HepG2 (cell line): Measurements from ENCODE around the gene MRPL28. TPM values are rescaled to one million over a fixed set of nuclear protein-coding genes. Genes with fewer than 3 reads are reported as not detected.
A peak's percentile ranks its signal among the peaks of the same experiment; 100 is the strongest.

ENCODE experiments used
- CBX1 ChIP-seq: IDR thresholded peaks from one replicate; pipeline ENCODE4 v1.6.1; 2016; ENCODE audit warnings: antibody characterized with exemption, low read depth
- KAT7 ChIP-seq: IDR thresholded peaks from 2 replicates; pipeline ENCODE4 v1.6.1; 2018; ENCODE audit warnings: borderline replicate concordance, missing compliant biosample characterization
- POGK ChIP-seq: sonication (generic); formaldehyde crosslinking; conservative IDR thresholded peaks from 2 replicates; pipeline ENCODE4 v1.8.0; 2022; ENCODE audit warnings: mild to moderate bottlenecking, moderate library complexity, missing genetic modification reagents
- ZNF251 ChIP-seq: sonication (generic); formaldehyde crosslinking; IDR thresholded peaks from 2 replicates; pipeline ENCODE4 v1.9.0; 2021; ENCODE audit warnings: mild to moderate bottlenecking, missing genetic modification reagents
- ZNF264 ChIP-seq: sonication (generic); formaldehyde crosslinking; IDR thresholded peaks from 2 replicates; pipeline ENCODE4 v1.4.0; 2020; ENCODE audit warnings: missing genetic modification reagents
- ZNF784 ChIP-seq: sonication (generic); formaldehyde crosslinking; IDR thresholded peaks from 2 replicates; pipeline ENCODE4 v1.5.1; 2020; ENCODE audit warnings: missing genetic modification reagents, mild to moderate bottlenecking, borderline replicate concordance
- polyA plus RNA-seq, 8 experiments: library from polyadenylated mRNA; depleted of rRNA in 3 of 8; stranded (reverse) in 7 of 8; unstranded in 1 of 8; fragments of >200 nt; fragmentation: Illumina TruSeq in 4 of 8; extraction: Trizol in 4 of 8; gene quantifications; 2 replicates each; pipeline versions ENCODE4 v1.2.1 to v1.2.3, GENCODE V29; 2011 to 2016; ENCODE audit warnings: low read depth in 4 of 8, missing spikeins in 1 of 8, mixed read lengths in 1 of 8; ENCODE audit not compliant: insufficient read depth in 1 of 8
- total RNA-seq, 5 experiments: library from RNA; depleted of rRNA; stranded (reverse); fragments of >200 nt; fragmentation: Illumina TruSeq; extraction: Trizol; gene quantifications; 2 replicates each; pipeline ENCODE4 v1.2.3, GENCODE V29; 2016; ENCODE audit warnings: low read depth in 1 of 5
- TF ChIP-seq, protein P1 (sequence below): sonication (generic); formaldehyde crosslinking; IDR thresholded peaks from 2 replicates; pipeline ENCODE4 v1.4.0; 2020; ENCODE audit warnings: missing genetic modification reagents
- TF ChIP-seq, protein P2 (sequence below): sonication (generic); formaldehyde crosslinking; conservative IDR thresholded peaks from 2 replicates; pipeline ENCODE4 v1.4.0; 2020; ENCODE audit warnings: missing genetic modification reagents
- TF ChIP-seq, protein P3 (sequence below): sonication (generic); formaldehyde crosslinking; IDR thresholded peaks from one replicate; pipeline ENCODE4 v1.5.1; 2020; ENCODE audit warnings: mild to moderate bottlenecking, missing genetic modification reagents; ENCODE audit errors: not compliant biosample characterization
- TF ChIP-seq, protein P4 (sequence below): sonication (generic); formaldehyde crosslinking; IDR thresholded peaks from 2 replicates; pipeline ENCODE4 v1.4.0; 2020; ENCODE audit warnings: missing genetic modification reagents

The MRPL28 gene
- total and polyA plus RNA-seq, 2 of the 13 experiments (the other 11 are each of a cell fraction or from before 2014, with no cell fraction given), result 114 to 135 TPM

DNA sequence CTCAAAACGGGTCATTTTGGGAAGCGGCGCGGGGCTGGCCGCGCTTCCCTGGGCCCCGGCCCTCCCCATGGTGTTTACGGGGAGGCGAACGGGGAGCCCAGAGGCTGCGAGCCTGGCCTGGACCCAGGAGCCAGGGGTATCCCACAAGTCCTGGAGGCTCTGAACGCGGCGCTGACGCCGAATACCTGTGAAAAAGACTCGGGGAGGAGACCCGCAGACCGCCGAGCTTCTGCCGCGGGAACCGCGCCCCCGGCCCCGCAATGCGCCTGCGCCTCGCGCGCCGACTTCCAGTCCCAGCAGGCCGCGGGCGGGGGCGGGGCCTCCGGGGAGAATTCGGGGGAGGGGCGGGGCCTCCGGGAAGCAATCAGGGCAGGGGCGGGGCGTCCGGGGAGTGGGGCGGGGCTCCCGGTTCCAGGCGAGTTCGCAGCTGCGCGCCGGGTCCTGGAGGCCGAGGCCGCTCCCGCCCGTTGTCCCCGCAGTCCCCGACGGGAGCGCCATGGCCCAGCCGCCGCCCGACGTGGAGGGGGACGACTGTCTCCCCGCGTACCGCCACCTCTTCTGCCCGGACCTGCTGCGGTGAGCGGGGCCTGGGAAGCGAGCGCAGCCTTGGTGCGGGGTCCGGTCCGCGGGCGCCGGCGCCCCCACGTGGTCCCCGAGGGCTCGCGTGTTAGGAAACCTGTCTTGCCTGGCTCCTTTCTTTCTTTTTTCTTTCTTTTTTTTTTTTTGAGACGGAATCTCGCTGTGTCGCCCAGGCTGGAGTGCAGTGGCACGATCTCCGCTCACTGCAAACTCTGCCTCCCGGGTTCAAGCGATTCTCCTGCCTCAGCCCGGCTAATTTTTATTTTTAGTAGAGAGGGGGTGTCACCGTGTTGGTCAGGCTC, 31.4 kb upstream of the MRPL28 start, which contains the start of gene DECR2 (continued):
- TF ChIP-seq ZNF251 (no peak), POGK (CRISPR knock-in tag) (peak; percentile 74), CBX1 (peak; percentile 54), ZNF264 (CRISPR knock-in tag) (0 out of 2 replicates have a peak, but pooled peaks have one; percentile 47), ZNF784 (CRISPR knock-in tag) (no peak), KAT7 (CRISPR knock-in tag) (peak; percentile 84; the same call in 1 of the 2 replicates)
- TF ChIP-seq, protein P1, sequence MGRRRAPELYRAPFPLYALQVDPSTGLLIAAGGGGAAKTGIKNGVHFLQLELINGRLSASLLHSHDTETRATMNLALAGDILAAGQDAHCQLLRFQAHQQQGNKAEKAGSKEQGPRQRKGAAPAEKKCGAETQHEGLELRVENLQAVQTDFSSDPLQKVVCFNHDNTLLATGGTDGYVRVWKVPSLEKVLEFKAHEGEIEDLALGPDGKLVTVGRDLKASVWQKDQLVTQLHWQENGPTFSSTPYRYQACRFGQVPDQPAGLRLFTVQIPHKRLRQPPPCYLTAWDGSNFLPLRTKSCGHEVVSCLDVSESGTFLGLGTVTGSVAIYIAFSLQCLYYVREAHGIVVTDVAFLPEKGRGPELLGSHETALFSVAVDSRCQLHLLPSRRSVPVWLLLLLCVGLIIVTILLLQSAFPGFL (CRISPR knock-in tag), result no peak
- TF ChIP-seq, protein P2, sequence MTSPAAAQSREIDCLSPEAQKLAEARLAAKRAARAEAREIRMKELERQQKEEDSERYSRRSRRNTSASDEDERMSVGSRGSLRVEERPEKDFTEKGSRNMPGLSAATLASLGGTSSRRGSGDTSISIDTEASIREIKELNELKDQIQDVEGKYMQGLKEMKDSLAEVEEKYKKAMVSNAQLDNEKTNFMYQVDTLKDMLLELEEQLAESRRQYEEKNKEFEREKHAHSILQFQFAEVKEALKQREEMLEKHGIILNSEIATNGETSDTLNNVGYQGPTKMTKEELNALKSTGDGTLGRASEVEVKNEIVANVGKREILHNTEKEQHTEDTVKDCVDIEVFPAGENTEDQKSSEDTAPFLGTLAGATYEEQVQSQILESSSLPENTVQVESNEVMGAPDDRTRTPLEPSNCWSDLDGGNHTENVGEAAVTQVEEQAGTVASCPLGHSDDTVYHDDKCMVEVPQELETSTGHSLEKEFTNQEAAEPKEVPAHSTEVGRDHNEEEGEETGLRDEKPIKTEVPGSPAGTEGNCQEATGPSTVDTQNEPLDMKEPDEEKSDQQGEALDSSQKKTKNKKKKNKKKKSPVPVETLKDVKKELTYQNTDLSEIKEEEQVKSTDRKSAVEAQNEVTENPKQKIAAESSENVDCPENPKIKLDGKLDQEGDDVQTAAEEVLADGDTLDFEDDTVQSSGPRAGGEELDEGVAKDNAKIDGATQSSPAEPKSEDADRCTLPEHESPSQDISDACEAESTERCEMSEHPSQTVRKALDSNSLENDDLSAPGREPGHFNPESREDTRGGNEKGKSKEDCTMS (CRISPR knock-in tag), result no peak
- TF ChIP-seq, protein P3, sequence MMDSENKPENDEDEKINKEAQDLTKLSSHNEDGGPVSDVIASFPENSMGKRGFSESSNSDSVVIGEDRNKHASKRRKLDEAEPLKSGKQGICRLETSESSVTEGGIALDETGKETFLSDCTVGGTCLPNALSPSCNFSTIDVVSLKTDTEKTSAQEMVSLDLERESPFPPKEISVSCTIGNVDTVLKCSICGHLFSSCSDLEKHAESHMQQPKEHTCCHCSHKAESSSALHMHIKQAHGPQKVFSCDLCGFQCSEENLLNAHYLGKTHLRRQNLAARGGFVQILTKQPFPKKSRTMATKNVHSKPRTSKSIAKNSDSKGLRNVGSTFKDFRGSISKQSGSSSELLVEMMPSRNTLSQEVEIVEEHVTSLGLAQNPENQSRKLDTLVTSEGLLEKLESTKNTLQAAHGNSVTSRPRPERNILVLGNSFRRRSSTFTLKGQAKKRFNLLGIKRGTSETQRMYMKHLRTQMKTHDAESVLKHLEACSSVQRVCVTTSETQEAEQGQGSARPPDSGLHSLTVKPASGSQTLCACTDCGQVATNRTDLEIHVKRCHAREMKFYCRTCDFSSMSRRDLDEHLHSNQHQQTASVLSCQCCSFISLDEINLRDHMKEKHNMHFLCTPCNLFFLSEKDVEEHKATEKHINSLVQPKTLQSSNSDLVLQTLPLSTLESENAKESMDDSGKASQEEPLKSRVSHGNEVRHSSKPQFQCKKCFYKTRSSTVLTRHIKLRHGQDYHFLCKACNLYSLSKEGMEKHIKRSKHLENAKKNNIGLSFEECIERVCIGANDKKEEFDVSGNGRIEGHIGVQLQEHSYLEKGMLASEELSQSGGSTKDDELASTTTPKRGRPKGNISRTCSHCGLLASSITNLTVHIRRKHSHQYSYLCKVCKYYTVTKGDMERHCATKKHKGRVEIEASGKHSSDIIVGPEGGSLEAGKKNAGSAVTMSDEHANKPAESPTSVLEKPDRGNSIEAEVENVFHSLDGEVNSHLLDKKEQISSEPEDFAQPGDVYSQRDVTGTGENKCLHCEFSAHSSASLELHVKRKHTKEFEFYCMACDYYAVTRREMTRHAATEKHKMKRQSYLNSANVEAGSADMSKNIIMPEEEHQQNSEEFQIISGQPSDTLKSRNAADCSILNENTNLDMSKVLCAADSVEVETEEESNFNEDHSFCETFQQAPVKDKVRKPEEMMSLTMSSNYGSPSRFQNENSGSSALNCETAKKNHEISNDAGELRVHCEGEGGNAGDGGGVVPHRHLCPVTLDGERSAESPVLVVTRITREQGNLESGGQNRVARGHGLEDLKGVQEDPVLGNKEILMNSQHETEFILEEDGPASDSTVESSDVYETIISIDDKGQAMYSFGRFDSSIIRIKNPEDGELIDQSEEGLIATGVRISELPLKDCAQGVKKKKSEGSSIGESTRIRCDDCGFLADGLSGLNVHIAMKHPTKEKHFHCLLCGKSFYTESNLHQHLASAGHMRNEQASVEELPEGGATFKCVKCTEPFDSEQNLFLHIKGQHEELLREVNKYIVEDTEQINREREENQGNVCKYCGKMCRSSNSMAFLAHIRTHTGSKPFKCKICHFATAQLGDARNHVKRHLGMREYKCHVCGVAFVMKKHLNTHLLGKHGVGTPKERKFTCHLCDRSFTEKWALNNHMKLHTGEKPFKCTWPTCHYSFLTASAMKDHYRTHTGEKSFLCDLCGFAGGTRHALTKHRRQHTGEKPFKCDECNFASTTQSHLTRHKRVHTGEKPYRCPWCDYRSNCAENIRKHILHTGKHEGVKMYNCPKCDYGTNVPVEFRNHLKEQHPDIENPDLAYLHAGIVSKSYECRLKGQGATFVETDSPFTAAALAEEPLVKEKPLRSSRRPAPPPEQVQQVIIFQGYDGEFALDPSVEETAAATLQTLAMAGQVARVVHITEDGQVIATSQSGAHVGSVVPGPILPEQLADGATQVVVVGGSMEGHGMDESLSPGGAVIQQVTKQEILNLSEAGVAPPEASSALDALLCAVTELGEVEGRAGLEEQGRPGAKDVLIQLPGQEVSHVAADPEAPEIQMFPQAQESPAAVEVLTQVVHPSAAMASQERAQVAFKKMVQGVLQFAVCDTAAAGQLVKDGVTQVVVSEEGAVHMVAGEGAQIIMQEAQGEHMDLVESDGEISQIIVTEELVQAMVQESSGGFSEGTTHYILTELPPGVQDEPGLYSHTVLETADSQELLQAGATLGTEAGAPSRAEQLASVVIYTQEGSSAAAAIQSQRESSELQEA (CRISPR knock-in tag), result no peak
- TF ChIP-seq, protein P4, sequence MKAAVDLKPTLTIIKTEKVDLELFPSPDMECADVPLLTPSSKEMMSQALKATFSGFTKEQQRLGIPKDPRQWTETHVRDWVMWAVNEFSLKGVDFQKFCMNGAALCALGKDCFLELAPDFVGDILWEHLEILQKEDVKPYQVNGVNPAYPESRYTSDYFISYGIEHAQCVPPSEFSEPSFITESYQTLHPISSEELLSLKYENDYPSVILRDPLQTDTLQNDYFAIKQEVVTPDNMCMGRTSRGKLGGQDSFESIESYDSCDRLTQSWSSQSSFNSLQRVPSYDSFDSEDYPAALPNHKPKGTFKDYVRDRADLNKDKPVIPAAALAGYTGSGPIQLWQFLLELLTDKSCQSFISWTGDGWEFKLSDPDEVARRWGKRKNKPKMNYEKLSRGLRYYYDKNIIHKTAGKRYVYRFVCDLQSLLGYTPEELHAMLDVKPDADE (CRISPR knock-in tag), result no peak
